ENCODE data around the gene TENT4A. TPM values are rescaled to one million over a fixed set of nuclear protein-coding genes. Genes with fewer than 3 reads are reported as not detected.

Gene TENT4A
- total RNA-seq, 2 donors from 2014 or later, result 25.5 to 32.7 TPM

- Mint-ChIP-seq H3K9me3 (peaks cover 8% of the 10 kb centered on the region), H3K4me1 (no peaks in the 10 kb centered on the region), H3K36me3 (ENCODE audit: low read depth) (no peaks in the 10 kb centered on the region), H3K4me3 (no peak overlapping the region), H3K27ac (no peak overlapping the region), H3K27me3 (ENCODE audit: insufficient read depth) (no peaks in the 10 kb centered on the region)
- Histone ChIP-seq H3K4me3 (ENCODE audit: low read length) (no peak overlapping the region), H3K27me3 (ENCODE audit: control insufficient read depth, insufficient read depth, low read length, poor library complexity, severe bottlenecking) (no peaks in the 10 kb centered on the region), H3K27ac (ENCODE audit: low read depth, low read length) (no peak overlapping the region), H3K9me3 (ENCODE audit: control insufficient read depth, low read length) (peaks cover 11% of the 10 kb centered on the region), H3K9ac (ENCODE audit: extremely low read depth, low read length, poor library complexity, severe bottlenecking) (no peak overlapping the region), H3K4me1 (ENCODE audit: control insufficient read depth, insufficient read depth, low read length) (no peaks in the 10 kb centered on the region), H3K36me3 (ENCODE audit: control insufficient read depth, insufficient read depth, low read length) (no peaks in the 10 kb centered on the region)
- TF ChIP-seq CTCF (conservative IDR thresholded peaks at IDR 0.05), result no peak
- DNase-seq, result no peak
- 95 to 100% methylated on average over 2 of the region's 2 CpGs for WGBS, 2 experiments (ENCODE audit: insufficient coverage in 1 of 2, insufficient read length in 1 of 2)
Measured at GRCh38 chr5:6783787-6784186, 70.6 kb downstream of the TENT4A start.

- TF ChIP-seq CTCF (conservative IDR thresholded peaks at IDR 0.05), result no peak
- Histone ChIP-seq H3K36me3 (ENCODE audit: control insufficient read depth, insufficient read depth, low read length) (no peaks in the 10 kb centered on the region), H3K4me3 (ENCODE audit: low read length) (no peak overlapping the region), H3K9me3 (ENCODE audit: control insufficient read depth, low read length) (peaks cover 11% of the 10 kb centered on the region), H3K4me1 (ENCODE audit: control insufficient read depth, insufficient read depth, low read length) (no peaks in the 10 kb centered on the region), H3K27me3 (ENCODE audit: control insufficient read depth, insufficient read depth, low read length, poor library complexity, severe bottlenecking) (no peaks in the 10 kb centered on the region), H3K9ac (ENCODE audit: extremely low read depth, low read length, poor library complexity, severe bottlenecking) (no peak overlapping the region), H3K27ac (ENCODE audit: low read depth, low read length) (no peak overlapping the region)
- Mint-ChIP-seq H3K9me3 (peaks cover 8% of the 10 kb centered on the region), H3K4me1 (no peaks in the 10 kb centered on the region), H3K27ac (no peak overlapping the region), H3K4me3 (no peak overlapping the region), H3K27me3 (ENCODE audit: insufficient read depth) (no peaks in the 10 kb centered on the region), H3K36me3 (ENCODE audit: low read depth) (no peaks in the 10 kb centered on the region)
- 95 to 99% methylated on average over 7 of the region's 7 CpGs for WGBS, 2 experiments (ENCODE audit: insufficient coverage in 1 of 2, insufficient read length in 1 of 2)
- no peak for DNase-seq
Measured at GRCh38 chr5:6784481-6784880, 71.2 kb downstream of the TENT4A start.

- H3K4me1 Mint-ChIP-seq, result no peaks in the 10 kb centered on the region
- DNase-seq, result no peak
- Histone ChIP-seq H3K36me3 (ENCODE audit: control insufficient read depth, insufficient read depth, low read length) (no peaks in the 10 kb centered on the region), H3K4me1 (ENCODE audit: control insufficient read depth, insufficient read depth, low read length) (no peaks in the 10 kb centered on the region), H3K9ac (ENCODE audit: extremely low read depth, low read length, poor library complexity, severe bottlenecking) (no peak overlapping the region), H3K27ac (ENCODE audit: low read depth, low read length) (no peak overlapping the region), H3K9me3 (ENCODE audit: control insufficient read depth, low read length) (peaks cover 8% of the 10 kb centered on the region), H3K4me3 (ENCODE audit: low read length) (no peak overlapping the region), H3K27me3 (ENCODE audit: control insufficient read depth, insufficient read depth, low read length, poor library complexity, severe bottlenecking) (no peaks in the 10 kb centered on the region)
- H3K27me3 Mint-ChIP-seq (ENCODE audit: insufficient read depth), result peaks cover 4% of the 10 kb centered on the region
- H3K4me3 Mint-ChIP-seq, result no peak overlapping the region
- 93 to 98% methylated on average over 5 to 6 of the region's 6 CpGs for WGBS, 2 experiments (ENCODE audit: insufficient coverage in 1 of 2, insufficient read length in 1 of 2)
- no peak overlapping the region for H3K27ac Mint-ChIP-seq
- TF ChIP-seq CTCF (conservative IDR thresholded peaks at IDR 0.05), result no peak
- peaks cover 4% of the 10 kb centered on the region for H3K9me3 Mint-ChIP-seq
- H3K36me3 Mint-ChIP-seq (ENCODE audit: low read depth), result no peaks in the 10 kb centered on the region
Measured at GRCh38 chr5:6785161-6785860, 72.1 kb downstream of the TENT4A start.
